Activated T-helper 1 cell treated with anti-CD3 and anti-CD28 coated beads, Interleukin-2, amount 50 U/mL, for 16 hours (primary cell): ENCODE data around the gene PLCG2.
A peak's percentile ranks its signal among the peaks of the same experiment; 100 is the strongest.
"Not testable (repeated sequence)": the region's sequence is repeated elsewhere in the genome, so short reads cannot be mapped to it uniquely, and the experiment has no call there.

Experiments
- DNase-seq, 2 donors: peaks; one replicate each; pipeline ENCODE4 v3.0.0-alpha.2; 2020; ENCODE audit warnings: low read depth in 1 of 2, low spot score in 1 of 2

PLCG2 gene

GRCh38 chr16:81778861-81779535 lies at the start of gene PLCG2:
TSS of gene PLCG2 (plus strand) at chr16:81779291. CDS start at chr16:81785990, 6,699 bp downstream.
- peak; percentile 34 to 44 for DNase-seq

DNA sequence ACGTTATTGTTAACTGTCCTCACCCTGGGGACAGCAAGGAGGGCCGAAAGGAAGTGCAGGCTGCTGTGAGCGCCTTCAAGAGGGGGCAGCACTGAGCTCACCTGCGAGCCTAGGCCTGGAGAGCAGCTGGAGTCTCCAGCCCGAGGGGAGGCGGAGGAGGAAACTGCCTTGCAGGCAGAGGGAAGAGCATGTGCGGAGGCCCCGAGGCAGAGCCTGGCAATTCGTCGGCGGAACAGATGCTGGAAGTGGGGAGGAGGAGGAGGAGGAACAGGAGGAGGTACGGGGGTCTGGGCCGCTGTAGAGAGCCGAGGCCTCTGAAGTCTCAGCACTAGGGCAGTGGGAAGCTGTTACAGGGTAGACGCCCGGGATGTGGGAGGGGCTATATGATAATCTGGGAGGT lies 49.6 kb upstream of the PLCG2 start:
- no peak for DNase-seq

DNA sequence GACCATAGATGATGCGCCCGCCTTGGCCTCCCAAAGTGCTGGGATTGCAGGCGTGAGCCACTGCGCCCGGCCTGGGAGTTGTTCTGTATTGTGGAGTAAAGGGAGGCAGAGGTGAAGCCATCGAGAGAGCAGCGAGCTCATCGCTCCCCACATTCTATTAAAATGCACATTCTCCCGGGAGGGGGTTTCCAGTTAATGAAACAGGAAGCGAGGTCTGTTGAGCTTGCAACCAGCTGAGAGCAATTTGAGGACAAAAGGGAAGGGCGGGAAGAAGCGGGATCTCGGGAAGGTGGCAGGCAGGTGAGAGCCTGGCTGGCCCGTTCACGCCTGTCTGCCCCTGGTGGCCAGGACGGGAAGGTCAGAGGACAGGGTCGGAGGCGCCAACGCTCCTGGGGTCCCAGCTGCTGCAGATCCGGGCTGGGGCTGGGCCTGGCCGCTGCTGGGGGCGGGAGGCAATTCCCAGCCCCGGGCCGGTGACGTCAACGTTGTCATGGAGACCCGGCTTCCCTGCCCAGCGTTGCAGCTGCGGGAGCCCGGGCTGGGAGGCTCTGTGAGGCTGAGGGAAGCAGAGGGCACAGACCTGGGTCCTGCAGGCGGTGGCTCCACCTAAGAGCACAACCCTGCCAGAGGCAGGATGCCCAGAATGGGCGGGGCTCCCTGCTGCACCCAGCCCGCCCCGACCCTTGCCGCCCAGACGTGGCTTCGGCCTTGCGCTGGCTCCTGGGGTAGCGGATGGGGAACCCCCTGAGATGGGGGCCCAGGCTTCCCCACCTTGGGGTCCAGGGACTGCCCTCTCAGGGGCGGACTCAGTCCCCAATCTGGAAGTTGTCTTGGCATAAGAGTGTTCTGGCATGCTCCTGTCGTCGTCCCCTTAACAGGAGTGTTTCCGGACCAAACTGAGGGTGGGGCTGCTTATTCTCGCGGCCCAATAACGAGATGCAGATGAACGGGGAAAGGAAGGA lies 48.7 kb upstream of the PLCG2 start:
- peak; percentile 26 to 37 for DNase-seq

DNA sequence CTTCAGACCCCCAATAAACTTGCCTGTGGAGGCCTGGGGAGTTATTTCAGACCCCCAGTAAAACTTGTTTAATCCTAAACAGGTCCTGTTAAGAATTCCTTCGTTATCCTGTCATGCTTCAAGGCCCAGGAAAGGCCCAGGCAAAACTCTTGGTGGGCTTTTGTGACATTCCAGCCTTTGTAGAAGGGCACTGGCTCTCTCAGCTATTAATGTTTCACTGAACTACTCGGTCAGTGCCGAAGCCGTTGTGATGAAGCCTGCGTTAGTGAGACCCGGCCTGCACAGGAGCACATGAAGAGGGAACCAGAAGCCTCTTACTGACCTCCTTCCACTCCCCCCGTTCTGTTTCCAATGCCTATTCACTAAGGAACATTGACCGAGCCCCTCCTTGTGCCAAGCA lies 47.4 kb upstream of the PLCG2 start:
- no peak for DNase-seq

GRCh38 chr16:81732699-81733098 lies 46.4 kb upstream of the PLCG2 start:
- DNase-seq = no peak

GRCh38 chr16:81733295-81733694 lies 45.8 kb upstream of the PLCG2 start:
- no peak for DNase-seq

DNA sequence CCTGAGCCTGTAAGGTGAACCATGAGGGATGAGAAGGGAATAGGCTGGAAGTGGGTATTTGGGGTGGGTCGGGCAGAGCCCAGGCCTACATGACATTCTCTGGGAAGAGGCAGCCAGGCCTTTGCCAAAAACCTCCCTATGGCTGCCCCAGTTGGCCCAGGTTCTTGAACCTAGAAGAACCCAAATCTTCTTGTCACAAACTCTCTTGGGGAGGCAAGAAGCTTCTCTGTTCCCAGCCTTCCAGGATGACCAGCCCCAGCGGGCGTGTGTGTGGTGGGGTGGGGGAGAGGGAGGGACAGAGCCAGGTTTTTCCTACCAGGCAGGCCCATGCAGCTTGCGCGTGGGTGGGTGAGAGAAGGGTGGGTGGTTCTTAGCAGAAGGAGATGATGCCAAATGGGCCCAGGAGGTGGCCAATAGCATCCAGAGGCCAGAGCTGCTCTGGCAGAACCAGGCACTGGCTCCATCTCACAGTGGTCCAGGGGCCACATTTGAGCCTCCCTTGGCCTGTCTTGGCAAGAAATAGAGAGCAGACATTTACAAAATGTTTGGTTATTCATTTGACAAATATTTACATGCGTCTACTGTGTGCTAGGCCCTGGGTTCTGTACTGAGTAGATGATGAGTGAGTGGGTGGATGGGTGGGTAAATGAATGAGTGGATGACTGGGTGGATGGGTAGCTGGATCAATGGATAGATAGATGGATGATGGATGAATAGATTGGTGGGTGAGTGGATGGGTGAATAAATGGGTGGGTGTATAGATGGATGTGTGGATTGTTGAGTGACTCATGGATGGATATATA lies 44.3 kb upstream of the PLCG2 start:
- DNase-seq = no peak

- DNase-seq = peak; percentile 68 to 70
Observed at GRCh38 chr16:81737885-81738536, 41.1 kb upstream of the PLCG2 start.

DNA sequence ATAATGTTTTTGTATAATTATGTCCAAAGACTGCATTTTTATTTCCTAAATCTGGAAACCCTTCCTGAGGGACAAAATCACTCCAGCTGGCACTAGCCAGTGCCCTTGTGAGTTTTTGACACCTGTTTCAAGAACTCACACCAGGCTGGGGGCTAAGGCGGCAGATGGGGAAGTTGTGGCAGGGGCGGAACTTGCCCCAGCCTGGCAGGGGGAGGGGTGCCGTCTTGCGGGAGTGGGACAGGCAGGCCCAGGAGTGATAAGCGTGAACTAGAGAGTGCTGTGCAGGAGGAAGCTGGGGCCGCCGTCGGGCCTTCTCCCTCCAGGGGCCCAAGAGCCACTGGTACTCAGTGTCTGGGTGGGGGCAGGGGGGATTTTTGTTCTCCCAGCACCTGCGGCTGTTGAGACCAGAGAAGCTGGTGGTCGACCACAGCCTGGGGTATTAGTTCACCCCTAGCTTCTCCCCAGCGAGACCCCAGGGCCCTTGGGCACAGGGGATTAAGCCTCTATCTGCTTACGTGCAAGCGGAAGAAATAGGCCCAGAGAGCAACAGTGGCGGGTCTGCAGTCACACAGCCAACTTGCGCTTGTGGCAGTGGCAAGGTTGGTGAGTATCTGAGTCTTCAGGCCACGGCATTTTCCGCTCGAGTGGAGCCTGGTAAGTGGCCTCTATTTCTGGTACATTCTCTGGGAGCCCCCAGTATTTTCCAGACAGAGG lies 40.2 kb upstream of the PLCG2 start:
- DNase-seq = no peak

- DNase-seq = no peak
Observed at GRCh38 chr16:81739503-81739902, 39.6 kb upstream of the PLCG2 start.

GRCh38 chr16:81740169-81740568 lies 38.9 kb upstream of the PLCG2 start:
- DNase-seq = no peak

DNA sequence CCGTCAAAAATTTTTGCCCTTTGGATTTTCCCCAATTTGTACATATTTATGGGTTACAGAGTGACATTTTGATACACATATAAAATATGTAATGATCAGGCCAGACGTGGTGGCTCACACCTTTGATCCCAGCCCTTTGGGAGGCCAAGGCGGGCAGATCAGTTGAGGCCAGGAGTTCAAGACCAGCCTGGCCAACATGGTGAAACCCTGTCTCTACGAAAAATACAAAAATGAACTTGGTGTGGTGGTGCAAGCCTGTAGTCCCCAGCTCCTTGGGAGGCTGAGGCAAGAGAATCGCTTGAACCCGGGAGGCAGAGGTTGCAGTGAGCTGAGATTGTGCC lies 37.7 kb upstream of the PLCG2 start:
- DNase-seq = not testable (repeated sequence)

GRCh38 chr16:81744385-81744784 lies 34.7 kb upstream of the PLCG2 start:
- no peak for DNase-seq

GRCh38 chr16:81744911-81745310 lies 34.2 kb upstream of the PLCG2 start:
- DNase-seq = no peak

GRCh38 chr16:81745704-81746558 lies 33.2 kb upstream of the PLCG2 start:
- DNase-seq = peak; percentile 53

GRCh38 chr16:81746566-81746965 lies 32.5 kb upstream of the PLCG2 start:
- no peak for DNase-seq

GRCh38 chr16:81748476-81749198 lies 30.5 kb upstream of the PLCG2 start:
- DNase-seq = no peak

DNA sequence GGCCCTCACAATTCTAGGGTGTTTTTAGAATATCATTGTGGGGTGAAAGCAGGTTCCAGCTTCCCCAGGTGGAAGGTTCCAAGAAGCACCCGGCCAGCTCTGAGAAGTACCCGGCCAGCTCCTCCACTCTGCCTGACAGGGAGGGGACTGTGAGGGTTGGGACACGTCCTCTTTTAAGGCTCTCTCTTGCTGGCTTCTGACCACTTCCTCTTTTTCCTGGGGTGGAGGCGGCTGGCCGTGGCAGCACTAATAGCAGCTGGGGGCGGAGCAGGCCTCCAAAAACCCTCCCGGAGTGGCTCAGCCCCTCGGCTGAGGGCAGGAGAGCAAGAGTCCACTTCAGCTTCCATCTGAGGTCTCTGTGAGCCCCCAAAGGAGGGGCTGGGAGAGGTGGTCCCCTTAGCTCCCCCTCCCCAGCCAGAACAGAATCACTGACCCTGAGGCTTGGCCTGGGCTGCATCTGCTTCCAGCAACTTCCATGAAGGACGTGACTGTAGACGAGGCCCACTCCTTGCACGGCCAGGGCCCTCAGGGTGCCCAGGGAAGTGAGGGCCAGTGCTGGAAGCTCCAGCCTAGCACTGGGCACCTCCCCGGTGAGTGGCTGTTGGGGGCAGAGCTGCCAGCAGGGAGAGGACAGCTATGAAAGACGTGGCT lies 26.7 kb upstream of the PLCG2 start:
- DNase-seq = no peak
